ENCODE data around the gene SLC9A4.

The SLC9A4 gene

DNA sequence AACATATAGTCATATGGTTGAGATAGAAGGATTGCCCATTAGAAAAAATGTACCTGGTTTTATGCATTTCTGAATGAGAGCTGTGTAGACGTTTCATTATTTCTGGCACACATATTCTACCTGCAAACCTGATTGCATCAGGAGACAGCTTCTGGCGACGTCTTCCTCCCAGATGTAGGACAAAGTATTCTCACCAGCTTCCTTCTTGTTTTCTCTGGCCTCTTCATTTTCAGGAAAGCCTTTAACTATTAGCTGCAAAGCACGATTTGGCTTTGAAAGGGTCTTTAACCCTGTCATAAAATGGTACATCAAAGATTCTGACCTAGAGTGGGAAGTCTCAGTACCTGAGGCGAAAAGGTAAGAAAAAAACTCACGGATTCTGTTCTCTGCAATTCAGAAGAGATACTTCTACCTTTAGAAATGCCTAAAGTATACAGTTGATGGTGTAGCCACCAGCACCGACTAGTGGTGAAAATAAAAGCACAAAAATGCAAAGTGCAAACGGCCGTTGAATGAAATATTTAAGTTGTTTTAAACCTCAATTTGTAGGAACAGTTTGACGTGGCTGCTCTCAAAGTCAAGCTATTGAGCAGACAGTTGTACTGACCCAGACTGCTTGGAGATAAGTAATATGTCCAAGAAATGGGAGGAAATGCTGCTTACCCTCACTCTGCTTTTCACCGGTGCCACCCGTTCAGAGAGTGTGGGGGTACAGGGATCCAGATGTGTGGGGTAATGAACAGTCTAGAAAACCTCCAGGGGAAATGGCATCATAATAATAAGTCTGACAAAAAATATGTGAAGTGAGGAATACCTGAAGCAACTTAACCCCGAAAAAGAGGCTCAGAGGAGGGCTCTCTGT, 29.8 kb upstream of the SLC9A4 start:
- Mint-ChIP-seq H3K36me3 (peaks cover 50% of the 10 kb centered on the region), H3K4me1 (peaks cover 9% of the 10 kb centered on the region), H3K4me3 (no peak overlapping the region), H3K27ac (no peak overlapping the region), H3K9me3 (no peaks in the 10 kb centered on the region)
- ATAC-seq = peak; percentile 76
- peak in 1 of 2 donors; percentile 59 for DNase-seq (ENCODE audit: low spot score in 2 of 2)

DNA sequence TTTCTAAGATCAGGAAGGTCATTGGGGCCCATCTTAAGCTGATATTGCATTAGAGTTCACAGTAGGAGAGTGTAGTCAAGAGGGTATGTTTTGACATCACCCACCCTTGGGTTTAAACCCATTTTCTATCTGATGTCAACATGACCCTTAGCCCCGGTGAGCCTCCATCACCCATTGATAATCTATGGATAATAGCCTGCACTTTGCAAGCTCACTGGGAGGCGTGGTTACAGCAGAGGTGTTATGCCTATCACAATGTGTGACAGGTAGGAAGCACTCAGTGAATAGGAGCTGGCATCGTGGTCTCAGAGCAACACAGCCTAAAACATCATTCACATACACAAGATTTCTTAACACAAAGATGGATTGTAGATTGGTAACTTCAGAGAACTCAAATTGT, 28.8 kb upstream of the SLC9A4 start:
- no peak overlapping the region for H3K27ac Mint-ChIP-seq
- peak in 1 of 2 donors; percentile 46 for DNase-seq (ENCODE audit: low spot score in 2 of 2)
- peaks cover 9% of the 10 kb centered on the region for H3K4me1 Mint-ChIP-seq
- peaks cover 60% of the 10 kb centered on the region for H3K36me3 Mint-ChIP-seq
- no peak overlapping the region for H3K4me3 Mint-ChIP-seq
- no peaks in the 10 kb centered on the region for H3K9me3 Mint-ChIP-seq
- no peak for ATAC-seq

- Mint-ChIP-seq H3K36me3 (peaks cover 80% of the 10 kb centered on the region), H3K27ac (no peak overlapping the region), H3K9me3 (no peaks in the 10 kb centered on the region), H3K4me3 (no peak overlapping the region), H3K4me1 (peaks cover 9% of the 10 kb centered on the region)
- DNase-seq (ENCODE audit: low spot score in 2 of 2) (peak in 1 of 2 donors; percentile 44), ATAC-seq (no peak)
Observed at GRCh38 chr2:102446936-102447335, 26.1 kb upstream of the SLC9A4 start.

GRCh38 chr2:102449370-102449974, 23.6 kb upstream of the SLC9A4 start:
- no peak overlapping the region for H3K4me3 Mint-ChIP-seq
- peaks cover 11% of the 10 kb centered on the region for H3K4me1 Mint-ChIP-seq
- ATAC-seq = no peak
- DNase-seq (ENCODE audit: low spot score in 2 of 2) = peak; percentile 44 to 74
- H3K27ac Mint-ChIP-seq = no peak overlapping the region
- no peaks in the 10 kb centered on the region for H3K9me3 Mint-ChIP-seq
- H3K36me3 Mint-ChIP-seq = peaks cover 90% of the 10 kb centered on the region

GRCh38 chr2:102451968-102452367, 21.1 kb upstream of the SLC9A4 start:
- no peak overlapping the region for H3K27ac Mint-ChIP-seq
- ATAC-seq (no peak), DNase-seq (ENCODE audit: low spot score in 2 of 2) (no peak)
- peaks cover 11% of the 10 kb centered on the region for H3K4me1 Mint-ChIP-seq
- peaks cover 5% of the 10 kb centered on the region for H3K9me3 Mint-ChIP-seq
- H3K4me3 Mint-ChIP-seq = no peak overlapping the region
- H3K36me3 Mint-ChIP-seq = peaks cover 65% of the 10 kb centered on the region

DNA sequence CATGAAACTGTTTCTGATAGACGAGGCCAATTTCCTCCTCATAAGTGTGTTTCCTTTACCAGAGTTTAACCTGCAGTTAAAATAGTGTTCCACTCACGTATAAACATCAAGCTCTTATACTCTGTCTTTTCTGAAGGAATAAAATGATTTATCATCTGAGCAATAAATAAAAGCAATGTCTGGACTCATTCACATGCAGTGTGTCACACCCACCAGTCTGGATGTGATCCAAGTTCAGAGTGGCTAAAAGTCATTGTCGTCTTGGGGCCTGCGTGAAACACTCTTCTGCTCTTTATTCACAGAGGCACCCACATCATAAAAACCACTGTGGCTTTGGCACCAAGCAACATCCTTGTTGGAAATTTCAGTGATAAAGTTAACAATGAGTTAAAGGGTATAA, 19.5 kb upstream of the SLC9A4 start:
- DNase-seq (ENCODE audit: low spot score in 2 of 2) (no peak), ATAC-seq (no peak)
- no peak overlapping the region for H3K4me3 Mint-ChIP-seq
- H3K4me1 Mint-ChIP-seq = peaks cover 11% of the 10 kb centered on the region
- no peak overlapping the region for H3K27ac Mint-ChIP-seq
- H3K36me3 Mint-ChIP-seq = peaks cover 51% of the 10 kb centered on the region
- peaks cover 5% of the 10 kb centered on the region for H3K9me3 Mint-ChIP-seq

DNA sequence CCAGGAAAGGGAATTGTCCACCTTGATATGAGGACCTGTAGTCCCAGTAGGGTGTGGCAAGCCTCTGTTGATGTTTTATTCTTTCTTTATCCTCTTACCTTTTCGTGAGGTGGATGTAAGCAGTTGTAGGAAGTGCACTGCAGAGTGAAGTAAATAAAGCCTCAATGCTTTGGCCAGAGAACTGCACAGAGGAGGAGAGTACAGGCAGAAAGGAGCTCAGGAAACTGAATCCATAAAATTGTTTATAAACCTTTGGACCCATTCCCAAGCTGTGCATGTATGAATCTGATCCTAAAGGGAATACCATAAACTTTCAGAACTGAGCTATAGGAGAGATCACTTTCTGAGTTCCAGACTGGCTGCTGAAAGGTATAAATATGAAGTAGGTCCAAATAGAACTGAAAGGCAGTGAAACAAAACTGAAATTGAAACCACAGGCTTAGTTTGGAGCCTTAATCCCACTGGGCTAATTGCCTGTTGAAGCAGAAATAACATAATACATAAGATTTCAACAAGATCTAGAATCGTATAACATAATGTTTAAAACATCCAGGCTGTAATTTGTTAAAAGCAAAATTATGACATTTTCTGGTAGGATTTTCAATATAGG, 17.9 kb upstream of the SLC9A4 start:
- DNase-seq (ENCODE audit: low spot score in 2 of 2) = no peak

GRCh38 chr2:102460467-102460866, 12.6 kb upstream of the SLC9A4 start:
- peaks cover 5% of the 10 kb centered on the region for H3K9me3 Mint-ChIP-seq
- DNase-seq (ENCODE audit: low spot score in 2 of 2) (no peak), ATAC-seq (no peak)
- no peaks in the 10 kb centered on the region for H3K36me3 Mint-ChIP-seq
- H3K4me1 Mint-ChIP-seq = no peaks in the 10 kb centered on the region
- no peak overlapping the region for H3K27ac Mint-ChIP-seq
- H3K4me3 Mint-ChIP-seq = no peak overlapping the region

More for the DNA sequence above, 17.9 kb upstream of the SLC9A4 start:
- no peak for ATAC-seq
- Mint-ChIP-seq H3K4me1 (peaks cover 11% of the 10 kb centered on the region), H3K4me3 (no peak overlapping the region), H3K9me3 (peaks cover 5% of the 10 kb centered on the region), H3K36me3 (peaks cover 36% of the 10 kb centered on the region), H3K27ac (no peak overlapping the region)

- no peaks in the 10 kb centered on the region for H3K9me3 Mint-ChIP-seq
- no peak overlapping the region for H3K4me3 Mint-ChIP-seq
- H3K4me1 Mint-ChIP-seq = no peaks in the 10 kb centered on the region
- no peak for DNase-seq (ENCODE audit: low spot score in 2 of 2)
- no peak overlapping the region for H3K27ac Mint-ChIP-seq
- H3K36me3 Mint-ChIP-seq = no peaks in the 10 kb centered on the region
- ATAC-seq = peak; percentile 19
Observed at GRCh38 chr2:102461188-102461587, 11.8 kb upstream of the SLC9A4 start.

- Mint-ChIP-seq H3K4me1 (no peaks in the 10 kb centered on the region), H3K27ac (no peak overlapping the region), H3K4me3 (no peak overlapping the region), H3K36me3 (no peaks in the 10 kb centered on the region), H3K9me3 (no peaks in the 10 kb centered on the region)
- ATAC-seq (no peak), DNase-seq (ENCODE audit: low spot score in 2 of 2) (no peak)
Observed at GRCh38 chr2:102463160-102463559, 9.9 kb upstream of the SLC9A4 start.

- Mint-ChIP-seq H3K36me3 (no peaks in the 10 kb centered on the region), H3K4me3 (no peak overlapping the region), H3K9me3 (peaks cover 7% of the 10 kb centered on the region), H3K27ac (no peak overlapping the region), H3K4me1 (no peaks in the 10 kb centered on the region)
- DNase-seq (ENCODE audit: low spot score in 2 of 2) (no peak), ATAC-seq (no peak)
Observed at GRCh38 chr2:102470168-102470567, 2.9 kb upstream of the SLC9A4 start.

DNA sequence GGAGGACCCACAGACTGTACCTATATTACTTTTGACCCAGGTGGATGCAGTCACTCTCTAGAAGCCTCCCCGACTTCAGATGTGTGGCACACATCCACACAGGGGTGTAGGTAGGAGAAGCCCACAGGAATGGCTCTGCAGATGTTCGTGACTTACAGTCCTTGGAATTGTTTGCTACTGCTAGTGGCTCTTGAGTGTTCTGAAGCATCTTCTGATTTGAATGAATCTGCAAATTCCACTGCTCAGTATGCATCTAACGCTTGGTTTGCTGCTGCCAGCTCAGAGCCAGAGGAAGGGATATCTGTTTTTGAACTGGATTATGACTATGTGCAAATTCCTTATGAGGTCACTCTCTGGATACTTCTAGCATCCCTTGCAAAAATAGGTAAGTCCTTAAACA, 605 bp downstream of the SLC9A4 start:
- no peaks in the 10 kb centered on the region for H3K4me1 Mint-ChIP-seq
- no peak overlapping the region for H3K27ac Mint-ChIP-seq
- H3K4me3 Mint-ChIP-seq = no peak overlapping the region
- DNase-seq (ENCODE audit: low spot score in 2 of 2) (no peak), ATAC-seq (no peak)
- H3K9me3 Mint-ChIP-seq = peaks cover 7% of the 10 kb centered on the region
- no peaks in the 10 kb centered on the region for H3K36me3 Mint-ChIP-seq

- DNase-seq (ENCODE audit: low spot score in 2 of 2) = no peak
- Mint-ChIP-seq H3K36me3 (no peaks in the 10 kb centered on the region), H3K4me3 (no peak overlapping the region), H3K4me1 (no peaks in the 10 kb centered on the region), H3K9me3 (peaks cover 7% of the 10 kb centered on the region), H3K27ac (no peak overlapping the region)
- no peak for ATAC-seq
Observed at GRCh38 chr2:102474785-102475184, 1.8 kb downstream of the SLC9A4 start.

GRCh38 chr2:102478686-102479470, 5.9 kb downstream of the SLC9A4 start:
- Mint-ChIP-seq H3K4me1 (no peaks in the 10 kb centered on the region), H3K4me3 (no peak overlapping the region), H3K27ac (no peak overlapping the region), H3K36me3 (no peaks in the 10 kb centered on the region), H3K9me3 (no peaks in the 10 kb centered on the region)
- DNase-seq (ENCODE audit: low spot score in 2 of 2) = no peak
- no peak for ATAC-seq

All from stimulated activated effector memory CD8-positive, alpha-beta T cell treated with anti-CD3 and anti-CD28 coated beads, Interleukin-12 subunit alpha, Interleukin-12 subunit beta, amount 100 ng/mL, for 72 hours (primary cell).